Measurements from ENCODE around the gene SHLD1. TPM values are rescaled to one million over a fixed set of nuclear protein-coding genes. Genes with fewer than 3 reads are reported as not detected.
A peak's percentile ranks its signal among the peaks of the same experiment; 100 is the strongest.

The SHLD1 gene
- total RNA-seq = 2.3 and 2.5 TPM in 2 replicates

GRCh38 chr20:5749952-5750779 is at the start of gene SHLD1:
SHLD1 (plus strand) TSS chr20:5750401; CDS start chr20:5772866, 22,465 bp downstream.

Small RNA genes lying within 50 kb of the gene (small RNA-seq; reads per million reads assigned to genes)
- gene RNU1-55P = 13.3 reads per million, percentile 96 among the genes with 10 or more reads in this experiment

Other genes starting within 250 kb of the SHLD1 start
- 12.1 and 15.0 TPM in 2 replicates for gene GPCPD1, start 139.4 kb upstream of the SHLD1 start, total RNA-seq
- gene CHGB, start 161.1 kb downstream of the SHLD1 start, total RNA-seq = 0.19 TPM in 1 of 2 replicates, not detected in the other
- 5.2 and 6.3 TPM in 2 replicates for gene TRMT6, start 200.1 kb downstream of the SHLD1 start, total RNA-seq
- 5.9 and 9.2 TPM in 2 replicates for gene MCM8, start 200.3 kb downstream of the SHLD1 start, total RNA-seq